Panc1 (cell line): ENCODE data around the gene GAGE12J. TPM values are rescaled to one million over a fixed set of nuclear protein-coding genes. Genes with fewer than 3 reads are reported as not detected.

Source experiments
- ATAC-seq: fragments of 200-7000 bp; cut with Tn5 transposase; 2 replicates; pipeline ENCODE4 v1.9.1; 2020; ENCODE audit warnings: mild to moderate bottlenecking, moderate library complexity
- BruUV-seq: library from RNA; stranded (reverse); fragments of 400-500 nt; replicated peaks from 2 replicates; lab custom pipeline; 2021; lab: Mats Ljungman, UMichigan
- CTCF ChIA-PET: fragments of 300-600 bp; sonication (Branson Sonifier 250); formaldehyde crosslinking; loops from one replicate; lab custom pipeline; 2022; ENCODE audit warnings: antibody characterized with exemption; lab: Charles Lee
- POLR2A ChIA-PET: fragments of 300-600 bp; sonication (Branson Sonifier 250); formaldehyde crosslinking; loops from one replicate; lab custom pipeline; 2022; ENCODE audit warnings: antibody characterized with exemption; lab: Charles Lee
- DNase-seq: peaks from one replicate; pipeline ENCODE4 v3.0.0-alpha.2; 2010; ENCODE audit warnings: low read depth, low spot score
- H3K27ac ChIP-seq: 2 replicates; pipeline ENCODE4 v1.5.1; 2011; ENCODE audit warnings: mild to moderate bottlenecking, low read length, inconsistent platforms
- H3K27me3 ChIP-seq: fragments of 200-500 bp; sonication (Bioruptor generic); 2 replicates; pipeline ENCODE4 v1.6.0; 2014; ENCODE audit warnings: low read length, inconsistent platforms; ENCODE audit not compliant: control insufficient read depth, insufficient read depth
- H3K36me3 ChIP-seq: fragments of 200-500 bp; sonication (Bioruptor generic); 2 replicates; pipeline ENCODE4 v1.5.1; 2014; ENCODE audit warnings: inconsistent platforms, mild to moderate bottlenecking, low read length, moderate library complexity; ENCODE audit not compliant: control insufficient read depth, insufficient read depth
- H3K4me1 ChIP-seq: 2 replicates; pipeline ENCODE4 v1.5.1; 2011; ENCODE audit warnings: inconsistent platforms, mild to moderate bottlenecking, low read length, moderate library complexity; ENCODE audit not compliant: control insufficient read depth, insufficient read depth
- H3K4me3 ChIP-seq, 2 experiments: 2 replicates each; pipeline ENCODE4 v1.5.1; 2011 to 2012; ENCODE audit warnings: low read depth in 2 of 2, low read length in 2 of 2, mild to moderate bottlenecking in 2 of 2, inconsistent platforms in 1 of 2, moderate library complexity in 1 of 2
- H3K9me3 ChIP-seq: fragments of 200-500 bp; sonication (Bioruptor generic); 2 replicates; pipeline ENCODE4 v1.5.1; 2014; ENCODE audit warnings: low read depth, mild to moderate bottlenecking, inconsistent platforms, low read length, moderate library complexity; ENCODE audit not compliant: control insufficient read depth, insufficient read depth
- CTCF ChIP-seq: fragments of 450-650 bp; IDR thresholded peaks from 2 replicates; pipeline ENCODE4 v1.5.1; 2017; ENCODE audit warnings: mild to moderate bottlenecking
- POLR2AphosphoS5 ChIP-seq: IDR thresholded peaks from 2 replicates; pipeline ENCODE4 v1.6.1; 2012; ENCODE audit warnings: mild to moderate bottlenecking, low read depth, low read length, moderate library complexity
- REST ChIP-seq, 2 experiments: IDR thresholded peaks; 2 replicates each; pipeline ENCODE4 v1.6.1; 2011 to 2012; ENCODE audit warnings: low read depth in 2 of 2, control low read depth in 1 of 2, low read length in 1 of 2, mild to moderate bottlenecking in 1 of 2, moderate library complexity in 1 of 2; ENCODE audit not compliant: insufficient read depth in 1 of 2
- SIN3A ChIP-seq: IDR thresholded peaks from 2 replicates; pipeline ENCODE4 v1.6.1; 2012; ENCODE audit warnings: low read depth, mild to moderate bottlenecking, low read length, moderate library complexity, borderline replicate concordance; ENCODE audit not compliant: insufficient read depth
- TCF7L2 ChIP-seq: IDR thresholded peaks from 2 replicates; pipeline ENCODE4 v1.6.1; 2011; ENCODE audit warnings: mild to moderate bottlenecking, low read depth, low read length, inconsistent platforms
- in situ Hi-C: cut with HindIII; loops from 2 replicates; pipeline ENCODE4 v1.10.0; 2016; ENCODE audit warnings: low sequenced_read_pairs, low pct_unique_long_range_greater_than_20kb
- intact Hi-C: fragments of 100-400 bp; cut with micrococcal nuclease; formaldehyde crosslinking; loops from one replicate; pipeline ENCODE4 v1.10.0; 2022; ENCODE audit not compliant: unreplicated experiment
- total RNA-seq: library from RNA; stranded (reverse); gene quantifications from one replicate; pipeline ENCODE4 v1.2.1, GENCODE V29; 2021; ENCODE audit not compliant: unreplicated experiment

Gene GAGE12J
- total RNA-seq, 1 experiment from 2014 or later = 1.1 TPM

GRCh38 chrX:49277535-49277830 lies 44.4 kb upstream of the GAGE12J start:
- ATAC-seq = no peak
- CTCF ChIA-PET = no interaction called here

GRCh38 chrX:49278081-49278480 lies 43.8 kb upstream of the GAGE12J start:
- intact Hi-C loops (loop anchor here (5.0 kb wide), 1 partner anchor 86 kb away; no protein-coding TSS in a partner anchor), in situ Hi-C loops (no loop called here)
- Histone ChIP-seq H3K4me1 (peaks cover under 1% of the 10 kb centered on the region; the same call in 1 of the 2 replicates), H3K36me3 (no peaks in the 10 kb centered on the region), H3K9me3 (no peaks in the 10 kb centered on the region), H3K4me3 (no peak overlapping the region), H3K27me3 (no peaks in the 10 kb centered on the region), H3K27ac (no peak overlapping the region)
- TF ChIP-seq POLR2AphosphoS5 (no peak), SIN3A (no peak), TCF7L2 (no peak), REST (IDR thresholded peaks at IDR 0.05; ENCODE audit: insufficient read depth in 1 of 2, low read depth in 2 of 2, low read length in 1 of 2) (no peak), CTCF (no peak)
- DNase-seq (no peak), ATAC-seq (no peak)
- CTCF ChIA-PET = no interaction called here
- no TSS peak for BruUV-seq
- POLR2A ChIA-PET = no interaction called here

More at GRCh38 chrX:49277535-49277830, 44.4 kb upstream of the GAGE12J start:
- DNase-seq = no peak
- Histone ChIP-seq H3K9me3 (no peaks in the 10 kb centered on the region), H3K4me3 (no peak overlapping the region), H3K4me1 (peaks cover 2% of the 10 kb centered on the region; the same call in 1 of the 2 replicates), H3K27ac (no peak overlapping the region), H3K36me3 (no peaks in the 10 kb centered on the region), H3K27me3 (no peaks in the 10 kb centered on the region)
- TF ChIP-seq REST (IDR thresholded peaks at IDR 0.05; ENCODE audit: insufficient read depth in 1 of 2, low read depth in 2 of 2, low read length in 1 of 2) (no peak), CTCF (no peak)
- no TSS peak for BruUV-seq
- intact Hi-C loops = loop anchor here (5.0 kb wide), 1 partner anchor 85 kb away; no protein-coding TSS in a partner anchor
- in situ Hi-C loops = no loop called here
- POLR2A ChIA-PET = no interaction called here
